H9 (cell line): ENCODE results near the gene PPM1H. TPM values are rescaled to one million over a fixed set of nuclear protein-coding genes. Genes with fewer than 3 reads are reported as not detected.

Experiments
- DNase-seq: peaks from one replicate; pipeline ENCODE4 v3.0.0-alpha.2; 2017
- H2AFZ ChIP-seq: one replicate; pipeline ENCODE4 v1.6.1; 2013; ENCODE audit warnings: mild to moderate bottlenecking, low read length, control low read depth, moderate library complexity
- H2AK5ac ChIP-seq: 2 replicates; pipeline ENCODE4 v1.6.1; 2013; ENCODE audit warnings: low read length, control low read depth, mixed read lengths; ENCODE audit not compliant: insufficient read length
- H2BK120ac ChIP-seq: one replicate; pipeline ENCODE4 v1.6.1; 2013; ENCODE audit warnings: low read depth, mild to moderate bottlenecking, low read length, control low read depth, inconsistent platforms; ENCODE audit not compliant: poor library complexity, severe bottlenecking
- H2BK12ac ChIP-seq: 2 replicates; pipeline ENCODE4 v1.6.1; 2013; ENCODE audit warnings: low read length, control low read depth, mixed read lengths, low read depth; ENCODE audit not compliant: insufficient read length
- H2BK15ac ChIP-seq: 2 replicates; pipeline ENCODE4 v1.6.1; 2013; ENCODE audit warnings: low read depth, low read length, control low read depth
- H2BK20ac ChIP-seq: one replicate; pipeline ENCODE4 v1.6.1; 2013; ENCODE audit warnings: low read depth, mild to moderate bottlenecking, low read length, control low read depth, inconsistent platforms; ENCODE audit not compliant: poor library complexity, severe bottlenecking
- H2BK5ac ChIP-seq: 2 replicates; pipeline ENCODE4 v1.6.1; 2013; ENCODE audit warnings: low read length, control low read depth, mixed read lengths; ENCODE audit not compliant: insufficient read length
- H3K14ac ChIP-seq: 2 replicates; pipeline ENCODE4 v1.6.1; 2013; ENCODE audit warnings: low read length, control low read depth; ENCODE audit not compliant: insufficient read depth
- H3K18ac ChIP-seq: 2 replicates; pipeline ENCODE4 v1.6.1; 2013; ENCODE audit warnings: low read depth, mild to moderate bottlenecking, mixed read lengths, low read length, control low read depth; ENCODE audit not compliant: insufficient read length
- H3K23ac ChIP-seq: 2 replicates; pipeline ENCODE4 v1.6.1; 2013; ENCODE audit warnings: low read length, control low read depth, mixed read lengths, low read depth; ENCODE audit not compliant: insufficient read length
- H3K23me2 ChIP-seq: 2 replicates; pipeline ENCODE4 v1.6.1; 2013; ENCODE audit warnings: low read depth, mild to moderate bottlenecking, mixed read lengths, low read length, control low read depth; ENCODE audit not compliant: insufficient read length, poor library complexity, severe bottlenecking
- H3K27ac ChIP-seq: 2 replicates; pipeline ENCODE4 v1.5.1; 2013; ENCODE audit warnings: low read length, control low read depth, mixed read lengths, low read depth; ENCODE audit not compliant: insufficient read length
- H3K27me3 ChIP-seq: 2 replicates; pipeline ENCODE4 v1.6.1; 2013; ENCODE audit warnings: low read length, control low read depth, inconsistent platforms; ENCODE audit not compliant: insufficient read depth
- H3K4ac ChIP-seq: 2 replicates; pipeline ENCODE4 v1.6.1; 2013; ENCODE audit warnings: low read depth, mild to moderate bottlenecking, control low read depth, inconsistent platforms, low read length, moderate library complexity
- H3K4me1 ChIP-seq: 2 replicates; pipeline ENCODE4 v1.6.1; 2013; ENCODE audit warnings: low read length, control low read depth, inconsistent platforms; ENCODE audit not compliant: insufficient read depth
- H3K4me2 ChIP-seq: 2 replicates; pipeline ENCODE4 v1.6.1; 2013; ENCODE audit warnings: low read length, control low read depth, mixed read lengths; ENCODE audit not compliant: insufficient read length, insufficient read depth
- H3K56ac ChIP-seq: 2 replicates; pipeline ENCODE4 v1.6.1; 2013; ENCODE audit warnings: low read depth, mild to moderate bottlenecking, mixed read lengths, low read length, control low read depth; ENCODE audit not compliant: insufficient read length
- H3K79me1 ChIP-seq: 2 replicates; pipeline ENCODE4 v1.6.1; 2013; ENCODE audit warnings: low read depth, mild to moderate bottlenecking, moderate library complexity, low read length, control low read depth, inconsistent platforms; ENCODE audit not compliant: insufficient read depth, poor library complexity, severe bottlenecking
- H3K79me2 ChIP-seq: 2 replicates; pipeline ENCODE4 v1.6.1; 2013; ENCODE audit warnings: low read length, control low read depth, inconsistent platforms; ENCODE audit not compliant: insufficient read depth
- H3K9ac ChIP-seq: 2 replicates; pipeline ENCODE4 v1.6.1; 2013; ENCODE audit warnings: low read length, control low read depth, mixed read lengths; ENCODE audit not compliant: insufficient read length; ENCODE audit errors: extremely low read depth
- H3K9me3 ChIP-seq: one replicate; pipeline ENCODE4 v1.6.1; 2013; ENCODE audit warnings: low read depth, low read length, inconsistent platforms; ENCODE audit not compliant: control insufficient read depth
- H3T11ph ChIP-seq: one replicate; pipeline ENCODE4 v1.6.1; 2013; ENCODE audit warnings: mild to moderate bottlenecking, low read length, control low read depth, inconsistent platforms
- H4K20me1 ChIP-seq: one replicate; pipeline ENCODE4 v1.6.1; 2013; ENCODE audit not compliant: control insufficient read depth, insufficient read length, insufficient read depth
- H4K5ac ChIP-seq: 2 replicates; pipeline ENCODE4 v1.6.1; 2013; ENCODE audit warnings: low read depth, mild to moderate bottlenecking, mixed read lengths, low read length, control low read depth; ENCODE audit not compliant: insufficient read length
- H4K8ac ChIP-seq: replicated peaks from 2 replicates; pipeline ENCODE4 v1.6.1; 2013; ENCODE audit warnings: low read length, control low read depth, mixed read lengths, low read depth; ENCODE audit not compliant: insufficient read length
- H4K91ac ChIP-seq: 2 replicates; pipeline ENCODE4 v1.6.1; 2013; ENCODE audit warnings: low read depth, mild to moderate bottlenecking, moderate library complexity, mixed read lengths, low read length, control low read depth; ENCODE audit not compliant: insufficient read length
- H3K27ac Mint-ChIP-seq, 3 experiments: 2 replicates in 2 of 3; 3 replicates in 1 of 3; pipeline ENCODE4 v1.8.0; 2020 to 2021; ENCODE audit warnings: mixed read lengths in 3 of 3, mild to moderate bottlenecking in 1 of 3, moderate library complexity in 1 of 3
- H3K27me3 Mint-ChIP-seq: 2 replicates; pipeline ENCODE4 v1.8.0; 2021; ENCODE audit warnings: low read depth, mild to moderate bottlenecking, moderate library complexity, mixed read lengths
- H3K36me3 Mint-ChIP-seq, 3 experiments: 2 replicates in 2 of 3; 3 replicates in 1 of 3; pipeline ENCODE4 v1.8.0; 2020 to 2021; ENCODE audit warnings: low read depth in 3 of 3, mixed read lengths in 3 of 3; ENCODE audit not compliant: insufficient read depth in 1 of 3
- H3K4me1 Mint-ChIP-seq, 2 experiments: 2 replicates each; pipeline ENCODE4 v1.8.0; 2020; ENCODE audit warnings: mixed read lengths in 2 of 2
- H3K4me3 Mint-ChIP-seq, 2 experiments: 2 replicates in 1 of 2; 3 replicates in 1 of 2; pipeline ENCODE4 v1.8.0; 2020 to 2021; ENCODE audit warnings: mild to moderate bottlenecking in 2 of 2, mixed read lengths in 2 of 2, moderate library complexity in 1 of 2
- H3K9me3 Mint-ChIP-seq, 2 experiments: 2 replicates in 1 of 2; 3 replicates in 1 of 2; pipeline ENCODE4 v1.8.0; 2020; ENCODE audit warnings: mild to moderate bottlenecking in 2 of 2, mixed read lengths in 2 of 2, moderate library complexity in 1 of 2
- WGBS: extraction: QIAGEN DNeasy Blood & Tissue Kit; methylation state at CpG from one replicate; pipeline ENCODE4 v1.1.7; 2013; ENCODE audit warnings: missing lambda C conversion rate, low lambda C conversion rate, mixed read lengths; ENCODE audit not compliant: insufficient read length; ENCODE audit errors: extremely low coverage; 5-methylcytosine and 5-hydroxymethylcytosine counted together
- total RNA-seq: library from RNA; stranded (reverse); gene quantifications from 2 replicates; pipeline ENCODE4 v1.2.1, GENCODE V29; 2021
- TF ChIP-seq, protein P1 (sequence below): fragments of 200-600 bp; sonication (generic); conservative IDR thresholded peaks from 3 replicates; pipeline ENCODE4 v1.8.0; 2021; ENCODE audit warnings: antibody characterized with exemption, mild to moderate bottlenecking

Gene PPM1H
- total RNA-seq, 1 experiment from 2014 or later: 22.1 TPM

DNA sequence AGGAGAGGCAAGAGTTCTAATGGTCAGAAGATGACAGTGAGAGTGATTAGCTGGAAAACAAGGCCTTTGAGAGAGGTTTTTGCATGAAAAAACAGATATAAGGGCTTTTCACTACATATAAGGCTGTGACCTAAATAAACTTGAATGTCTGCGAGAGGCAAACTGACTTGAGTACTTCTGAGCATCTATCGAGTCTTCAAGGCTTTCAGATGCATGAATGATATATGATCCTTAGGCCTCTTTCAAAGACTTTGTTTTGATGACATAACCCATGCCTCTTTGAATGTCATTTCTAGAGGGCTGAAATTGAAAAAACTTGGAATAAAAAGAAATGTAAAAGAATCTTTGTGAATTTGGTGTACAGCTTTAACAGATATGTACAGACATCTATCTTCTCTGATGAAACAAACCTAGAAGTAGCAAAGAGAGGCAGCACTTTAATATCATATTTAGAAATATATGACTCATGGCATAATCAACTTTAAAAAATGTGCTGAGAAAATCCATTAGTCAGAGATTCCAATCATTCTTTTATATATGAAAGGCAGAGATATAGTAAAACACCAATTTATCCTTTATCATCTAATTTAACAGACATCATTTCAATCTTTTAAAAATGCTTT is 72.6 kb downstream of the PPM1H start:
- Histone ChIP-seq H4K5ac (no peak overlapping the region), H4K8ac (no peak overlapping the region), H3K23ac (no peak overlapping the region), H3K4me2 (no peak overlapping the region), H4K91ac (no peak overlapping the region), H3K27me3 (no peaks in the 10 kb centered on the region), H2BK120ac (no peak overlapping the region), H3K9me3 (no peaks in the 10 kb centered on the region), H3K9ac (no peak overlapping the region), H4K20me1 (no peaks in the 10 kb centered on the region), H3T11ph (no peak overlapping the region), H2AK5ac (no peak overlapping the region), H2AFZ (no peak overlapping the region), H3K27ac (no peak overlapping the region), H2BK5ac (no peak overlapping the region), H3K14ac (no peak overlapping the region), H3K4me1 (peaks cover 31% of the 10 kb centered on the region), H3K79me1 (no peaks in the 10 kb centered on the region), H3K56ac (no peak overlapping the region), H2BK12ac (no peak overlapping the region), H3K4ac (no peak overlapping the region), H2BK15ac (no peak overlapping the region), H3K79me2 (no peaks in the 10 kb centered on the region; the same call in 1 of the 2 replicates), H3K23me2 (no peaks in the 10 kb centered on the region), H2BK20ac (no peak overlapping the region), H3K18ac (no peak overlapping the region)
- no peak for DNase-seq
- TF ChIP-seq, protein P1, sequence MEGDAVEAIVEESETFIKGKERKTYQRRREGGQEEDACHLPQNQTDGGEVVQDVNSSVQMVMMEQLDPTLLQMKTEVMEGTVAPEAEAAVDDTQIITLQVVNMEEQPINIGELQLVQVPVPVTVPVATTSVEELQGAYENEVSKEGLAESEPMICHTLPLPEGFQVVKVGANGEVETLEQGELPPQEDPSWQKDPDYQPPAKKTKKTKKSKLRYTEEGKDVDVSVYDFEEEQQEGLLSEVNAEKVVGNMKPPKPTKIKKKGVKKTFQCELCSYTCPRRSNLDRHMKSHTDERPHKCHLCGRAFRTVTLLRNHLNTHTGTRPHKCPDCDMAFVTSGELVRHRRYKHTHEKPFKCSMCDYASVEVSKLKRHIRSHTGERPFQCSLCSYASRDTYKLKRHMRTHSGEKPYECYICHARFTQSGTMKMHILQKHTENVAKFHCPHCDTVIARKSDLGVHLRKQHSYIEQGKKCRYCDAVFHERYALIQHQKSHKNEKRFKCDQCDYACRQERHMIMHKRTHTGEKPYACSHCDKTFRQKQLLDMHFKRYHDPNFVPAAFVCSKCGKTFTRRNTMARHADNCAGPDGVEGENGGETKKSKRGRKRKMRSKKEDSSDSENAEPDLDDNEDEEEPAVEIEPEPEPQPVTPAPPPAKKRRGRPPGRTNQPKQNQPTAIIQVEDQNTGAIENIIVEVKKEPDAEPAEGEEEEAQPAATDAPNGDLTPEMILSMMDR: no peak
- Mint-ChIP-seq H3K4me3 (no peak overlapping the region), H3K27me3 (peaks cover 6% of the 10 kb centered on the region), H3K9me3 (no peaks in the 10 kb centered on the region), H3K36me3 (no peaks in the 10 kb centered on the region), H3K27ac (no peak overlapping the region), H3K4me1 (peaks cover 57 to 59% of the 10 kb centered on the region in 2 experiments)
- WGBS: no CpG with 5 or more reads among the region's 2 CpGs
